Psoas muscle (tissue), 8 donors: ENCODE data around the gene SLC12A6. TPM values are rescaled to one million over a fixed set of nuclear protein-coding genes. Genes with fewer than 3 reads are reported as not detected.

Experiments used
- ATAC-seq, 4 donors: fragments of 200-7000 bp; cut with Tn5 transposase; one replicate each; pipeline ENCODE4 v1.9.1; 2020; ENCODE audit warnings: moderate library complexity in 3 of 4, mild to moderate bottlenecking in 2 of 4
- DNase-seq, 2 donors: peaks; one replicate each; pipeline ENCODE4 v3.0.0-alpha.2; 2020
- H3K27ac ChIP-seq: fragments of 200-600 bp; one replicate; pipeline ENCODE4 v1.8.0; 2022
- H3K27me3 ChIP-seq, 3 donors: fragments of 200-600 bp in 1 of 3; one replicate each; pipeline versions ENCODE4 v1.6.1 to v1.8.0; 2013 to 2022; ENCODE audit warnings: low read length in 2 of 3, mild to moderate bottlenecking in 2 of 3, moderate library complexity in 1 of 3; ENCODE audit not compliant: insufficient read depth in 3 of 3
- H3K36me3 ChIP-seq, 2 donors: fragments of 200-600 bp in 1 of 2; one replicate each; pipeline versions ENCODE4 v1.6.1 to v1.8.0; 2013 to 2022; ENCODE audit warnings: low read depth in 1 of 2, mild to moderate bottlenecking in 1 of 2, moderate library complexity in 1 of 2; ENCODE audit not compliant: insufficient read depth in 1 of 2
- H3K4me1 ChIP-seq: fragments of 200-600 bp; one replicate; pipeline ENCODE4 v1.8.0; 2022
- H3K4me3 ChIP-seq: fragments of 200-600 bp; one replicate; pipeline ENCODE4 v1.8.0; 2022; ENCODE audit warnings: mild to moderate bottlenecking
- H3K9me3 ChIP-seq: fragments of 200-600 bp; one replicate; pipeline ENCODE4 v1.8.0; 2022
- WGBS, 3 donors: extraction: QIAGEN DNeasy Blood & Tissue Kit; methylation state at CpG; one replicate each; pipeline versions ENCODE4 v1.1.6 to v1.1.7; 2013; 5-methylcytosine and 5-hydroxymethylcytosine counted together
- intact Hi-C, 2 donors: fragments of 100-400 bp; cut with DNase I; formaldehyde crosslinking; loops; one replicate each; pipeline versions ENCODE4 v1.11.0 to v1.14.2; 2022
- polyA plus RNA-seq, 3 donors: library from polyadenylated mRNA; stranded (reverse); fragments of 200-250 nt; gene quantifications; one replicate each; pipeline ENCODE4 v1.2.3, GENCODE V29; 2013
- total RNA-seq, 4 donors: library from RNA; stranded (reverse); fragmentation: NEBNext Ultra II Directional in 2 of 4; extraction: Animal tissue kit (Norgen Biotek cat#: 25700) in 2 of 4; gene quantifications; one replicate each; pipeline versions ENCODE4 v1.2.1 to v1.2.4, GENCODE V29; 2021 to 2023
- TF ChIP-seq, protein P1 (sequence below): fragments of 200-600 bp; IDR thresholded peaks from one replicate; pipeline ENCODE4 v1.8.0; 2022; ENCODE audit warnings: antibody characterized with exemption
- donor health status: healthy with polysubstance abuse.
- donor health status: DM: no; HTN: no; CAD: no; lungs with moderate emphysema.
- donor health status: Bipolar disorder and iron deficiency.
- donor health status: healthy.
- donor health status: DM: yes; HTN: yes; CAD: no.
- donor health status: DM: no; HTN: no; CAD: no.
- donor health status: DM: no; HTN: no; CAD: no.
- donor health status: DM: yes; HTN: yes; CAD: no.

Gene SLC12A6
- total and polyA plus RNA-seq, 7 donors: 2.3 to 22.1 (median 12.3) TPM

DNA sequence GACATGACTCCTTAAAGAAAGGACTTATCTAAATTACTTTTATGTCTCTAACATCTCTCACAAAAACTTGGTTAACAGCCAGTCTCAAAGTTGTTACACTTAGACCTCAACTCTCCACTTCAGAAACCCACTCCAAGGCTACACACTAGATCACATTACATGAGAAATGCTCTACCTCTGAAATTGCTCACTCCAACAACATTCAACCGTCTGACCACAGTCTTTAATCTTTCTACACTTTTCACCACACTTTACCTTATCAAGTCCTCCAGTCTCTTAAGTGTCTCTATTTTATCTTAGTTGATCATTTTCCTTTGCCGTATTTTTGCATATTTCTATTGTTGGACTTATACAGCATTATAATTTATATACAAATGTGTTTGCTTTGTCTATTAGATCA, 5.8 kb downstream of the SLC12A6 start:
- Histone ChIP-seq H3K27me3 (no peaks in the 10 kb centered on the region), H3K4me3 (no peak overlapping the region), H3K4me1 (peaks cover 30% of the 10 kb centered on the region), H3K9me3 (no peaks in the 10 kb centered on the region), H3K27ac (no peak overlapping the region), H3K36me3 (peaks cover 0 to 10% of the 10 kb centered on the region in 2 donors)
- TF ChIP-seq, protein P1, sequence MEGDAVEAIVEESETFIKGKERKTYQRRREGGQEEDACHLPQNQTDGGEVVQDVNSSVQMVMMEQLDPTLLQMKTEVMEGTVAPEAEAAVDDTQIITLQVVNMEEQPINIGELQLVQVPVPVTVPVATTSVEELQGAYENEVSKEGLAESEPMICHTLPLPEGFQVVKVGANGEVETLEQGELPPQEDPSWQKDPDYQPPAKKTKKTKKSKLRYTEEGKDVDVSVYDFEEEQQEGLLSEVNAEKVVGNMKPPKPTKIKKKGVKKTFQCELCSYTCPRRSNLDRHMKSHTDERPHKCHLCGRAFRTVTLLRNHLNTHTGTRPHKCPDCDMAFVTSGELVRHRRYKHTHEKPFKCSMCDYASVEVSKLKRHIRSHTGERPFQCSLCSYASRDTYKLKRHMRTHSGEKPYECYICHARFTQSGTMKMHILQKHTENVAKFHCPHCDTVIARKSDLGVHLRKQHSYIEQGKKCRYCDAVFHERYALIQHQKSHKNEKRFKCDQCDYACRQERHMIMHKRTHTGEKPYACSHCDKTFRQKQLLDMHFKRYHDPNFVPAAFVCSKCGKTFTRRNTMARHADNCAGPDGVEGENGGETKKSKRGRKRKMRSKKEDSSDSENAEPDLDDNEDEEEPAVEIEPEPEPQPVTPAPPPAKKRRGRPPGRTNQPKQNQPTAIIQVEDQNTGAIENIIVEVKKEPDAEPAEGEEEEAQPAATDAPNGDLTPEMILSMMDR: no peak
- intact Hi-C loops: no loop called here
- ATAC-seq (no peak), DNase-seq (no peak)
- WGBS, 3 donors: 62 to 81% (median 65%) methylated on average over 2 of the region's 2 CpGs

DNA sequence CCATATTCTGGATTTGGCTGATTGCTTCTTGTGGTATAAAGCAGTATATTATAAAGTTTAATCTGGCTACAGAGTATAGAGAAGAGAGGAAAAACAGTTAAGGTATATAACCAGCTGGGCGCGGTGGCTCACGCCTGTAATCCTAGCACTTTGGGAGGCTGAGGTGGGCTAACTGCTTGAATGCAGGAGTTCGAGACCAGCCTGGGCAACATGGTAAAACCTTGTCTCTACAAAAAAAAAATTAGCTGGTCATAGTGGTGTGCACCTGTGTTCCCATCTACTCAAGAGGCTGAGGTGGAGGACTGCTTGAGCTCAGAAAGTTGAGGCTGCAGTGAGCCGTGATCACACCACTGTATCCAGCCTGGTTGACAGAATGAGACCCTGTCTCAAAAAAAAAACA, 7.3 kb downstream of the SLC12A6 start:
- ATAC-seq: no peak
- intact Hi-C loops: no loop called here
- no peak overlapping the region for H3K4me3 ChIP-seq
- peaks cover 22% of the 10 kb centered on the region for H3K4me1 ChIP-seq
- 92 to 95% (median 94%) methylated on average over 5 of the region's 5 CpGs for WGBS, 3 donors
- H3K27me3 ChIP-seq: no peaks in the 10 kb centered on the region
- H3K9me3 ChIP-seq: no peaks in the 10 kb centered on the region
- TF ChIP-seq, protein P1: no peak
- H3K27ac ChIP-seq: no peak overlapping the region
- H3K36me3 ChIP-seq: peaks cover 0 to 10% of the 10 kb centered on the region in 2 donors
- DNase-seq: no peak

DNA sequence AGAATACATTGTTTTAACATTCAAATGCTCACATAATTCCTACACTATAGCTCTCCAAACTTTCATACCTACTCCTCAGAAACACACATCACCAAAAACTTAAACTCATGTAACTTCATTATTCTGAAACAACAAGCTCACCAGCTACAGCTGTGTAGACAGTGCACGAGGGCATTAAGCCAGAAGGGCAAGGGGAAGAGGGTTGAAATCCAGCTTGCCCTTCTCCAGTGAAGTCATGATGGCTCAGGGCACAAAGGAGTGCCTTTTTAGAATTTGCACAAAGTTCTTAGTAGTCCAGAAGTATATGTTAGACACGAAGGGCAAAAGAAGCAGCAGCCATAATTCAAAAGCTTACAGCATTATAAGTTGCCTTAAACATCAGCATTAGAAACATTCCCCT, 8.6 kb downstream of the SLC12A6 start:
- no peaks in the 10 kb centered on the region for H3K9me3 ChIP-seq
- H3K36me3 ChIP-seq: peaks cover 0 to 10% of the 10 kb centered on the region in 2 donors
- H3K27ac ChIP-seq: no peak overlapping the region
- no peak for ATAC-seq
- intact Hi-C loops: no loop called here
- 59 to 77% (median 65%) methylated on average over 2 of the region's 2 CpGs for WGBS, 3 donors
- DNase-seq: no peak
- H3K4me1 ChIP-seq: peaks cover 15% of the 10 kb centered on the region
- TF ChIP-seq, protein P1: no peak
- H3K4me3 ChIP-seq: no peak overlapping the region
- no peaks in the 10 kb centered on the region for H3K27me3 ChIP-seq

DNA sequence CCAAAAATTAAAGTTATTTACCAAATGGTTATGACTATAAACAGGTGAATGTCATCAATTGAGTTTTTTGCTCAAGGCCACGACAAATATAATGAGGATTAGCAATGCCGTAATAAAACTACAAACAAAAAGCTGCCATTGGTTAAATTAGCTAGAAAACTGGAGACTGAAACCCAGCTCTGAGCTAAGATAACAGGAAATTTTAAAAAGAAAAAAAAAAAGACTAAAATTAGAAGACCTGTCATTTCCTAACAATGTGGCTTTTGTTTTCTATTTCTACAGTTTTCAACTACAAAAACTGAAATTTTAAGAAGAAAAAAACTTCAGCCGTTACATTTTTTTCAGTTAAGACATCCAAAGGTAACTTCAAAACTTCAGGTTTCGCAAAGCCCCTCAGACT, 9.7 kb downstream of the SLC12A6 start:
- Histone ChIP-seq H3K4me3 (no peak overlapping the region), H3K27ac (no peak overlapping the region), H3K4me1 (peaks cover 13% of the 10 kb centered on the region), H3K27me3 (no peaks in the 10 kb centered on the region), H3K36me3 (peaks cover 0 to 10% of the 10 kb centered on the region in 2 donors), H3K9me3 (no peaks in the 10 kb centered on the region)
- TF ChIP-seq, protein P1: no peak
- WGBS, 3 donors: 75 to 85% (median 76%) methylated on average over 4 of the region's 4 CpGs
- DNase-seq (no peak), ATAC-seq (no peak)
- intact Hi-C loops: no loop called here

DNA sequence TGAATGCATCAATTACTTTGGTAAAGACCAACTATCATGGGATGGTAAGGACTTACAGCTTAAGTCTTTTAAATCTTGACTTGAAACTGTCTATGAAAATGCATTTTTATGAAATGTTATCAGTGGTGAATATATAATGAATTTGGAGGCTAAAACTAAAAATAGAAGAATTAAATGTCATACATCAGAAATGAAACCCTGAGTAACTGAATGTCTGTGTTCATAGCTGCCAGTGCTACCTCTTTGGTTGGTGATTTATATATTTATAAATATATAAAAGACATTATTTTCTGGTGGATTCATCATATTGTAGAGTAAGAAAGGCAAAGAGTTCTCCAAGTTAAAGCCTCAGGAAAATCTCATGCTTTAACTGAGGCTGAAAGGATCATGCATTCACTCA, 12.2 kb downstream of the SLC12A6 start:
- ATAC-seq (no peak), DNase-seq (no peak)
- peaks cover 13% of the 10 kb centered on the region for H3K4me1 ChIP-seq
- no peaks in the 10 kb centered on the region for H3K36me3 ChIP-seq
- TF ChIP-seq, protein P1: no peak
- H3K4me3 ChIP-seq: no peak overlapping the region
- no peaks in the 10 kb centered on the region for H3K9me3 ChIP-seq
- no peak overlapping the region for H3K27ac ChIP-seq
- no peaks in the 10 kb centered on the region for H3K27me3 ChIP-seq
- intact Hi-C loops: no loop called here
